Esophagus squamous epithelium (tissue), 4 donors: ENCODE data around the gene MICAL3.

Experiments
- CTCF ChIP-seq, 6 experiments: fragments of 450-650 bp in 4 of 6; fragments of 200-600 bp in 2 of 6; sonication (generic) in 2 of 6; IDR thresholded peaks; one replicate each; pipeline ENCODE4 v1.5.1; 2016 to 2019; ENCODE audit warnings: antibody characterized with exemption in 6 of 6, mild to moderate bottlenecking in 4 of 6, moderate library complexity in 4 of 6
- POLR2A ChIP-seq, 4 donors: fragments of 450-650 bp; IDR thresholded peaks; one replicate each; pipeline ENCODE4 v1.6.1; 2017; ENCODE audit warnings: antibody characterized with exemption in 4 of 4, mild to moderate bottlenecking in 4 of 4, moderate library complexity in 3 of 4

GRCh38 chr22:17994424-17995108 lies 29.8 kb downstream of the MICAL3 start:
- no peak for TF ChIP-seq CTCF (IDR thresholded peaks at IDR 0.05)
- TF ChIP-seq POLR2A (IDR thresholded peaks at IDR 0.05): no peak
